Thoracic aorta (tissue), 2 donors: Measurements from ENCODE around the gene CNOT8. TPM values are rescaled to one million over a fixed set of nuclear protein-coding genes. Genes with fewer than 3 reads are reported as not detected.

Source experiments
- ATAC-seq: fragments of 150-250 bp; one replicate; pipeline ENCODE4 v1.8.0; 2017; ENCODE audit warnings: low read depth; ENCODE audit not compliant: insufficient number of reproducible peaks, low FRiP score
- DNase-seq: peaks from one replicate; pipeline ENCODE4 v3.0.0-alpha.2; 2020; ENCODE audit warnings: low spot score
- H3K27ac ChIP-seq, 2 donors: fragments of 200-600 bp; sonication (generic); 1 replicate in 1 of 2; 2 replicates in 1 of 2; pipeline ENCODE4 v1.5.1; 2016; ENCODE audit warnings: mild to moderate bottlenecking in 2 of 2, moderate library complexity in 2 of 2
- H3K27me3 ChIP-seq: fragments of 200-600 bp; sonication (generic); replicated peaks from 2 replicates; pipeline ENCODE4 v1.6.0; 2016; ENCODE audit warnings: mild to moderate bottlenecking; ENCODE audit not compliant: insufficient read depth
- H3K36me3 ChIP-seq: fragments of 200-600 bp; sonication (generic); one replicate; pipeline ENCODE4 v1.5.1; 2016
- H3K4me1 ChIP-seq, 2 donors: fragments of 200-600 bp; sonication (generic); 1 replicate in 1 of 2; 2 replicates in 1 of 2; pipeline versions ENCODE4 v1.5.1 to v1.6.0; 2016; ENCODE audit warnings: low read depth in 2 of 2, mild to moderate bottlenecking in 1 of 2; ENCODE audit not compliant: control insufficient read depth in 1 of 2
- H3K4me3 ChIP-seq: fragments of 200-600 bp; sonication (generic); 2 replicates; pipeline ENCODE4 v1.5.1; 2016; ENCODE audit warnings: mild to moderate bottlenecking
- H3K9me3 ChIP-seq: fragments of 200-600 bp; sonication (generic); 2 replicates; pipeline ENCODE4 v1.5.1; 2016
- total RNA-seq, 2 donors: library from RNA; depleted of rRNA; stranded (reverse); fragments of >200 nt; gene quantifications; one replicate each; pipeline versions ENCODE4 v1.1.0 to v1.2.3, GENCODE V29; 2016
- TF ChIP-seq, protein P1 (sequence below): fragments of 200-600 bp; sonication (generic); IDR thresholded peaks from one replicate; pipeline ENCODE4 v1.5.1; 2019; ENCODE audit warnings: antibody characterized with exemption

CNOT8 gene
- total RNA-seq, 2 donors from 2014 or later = 75.5 to 90.9 TPM

DNA sequence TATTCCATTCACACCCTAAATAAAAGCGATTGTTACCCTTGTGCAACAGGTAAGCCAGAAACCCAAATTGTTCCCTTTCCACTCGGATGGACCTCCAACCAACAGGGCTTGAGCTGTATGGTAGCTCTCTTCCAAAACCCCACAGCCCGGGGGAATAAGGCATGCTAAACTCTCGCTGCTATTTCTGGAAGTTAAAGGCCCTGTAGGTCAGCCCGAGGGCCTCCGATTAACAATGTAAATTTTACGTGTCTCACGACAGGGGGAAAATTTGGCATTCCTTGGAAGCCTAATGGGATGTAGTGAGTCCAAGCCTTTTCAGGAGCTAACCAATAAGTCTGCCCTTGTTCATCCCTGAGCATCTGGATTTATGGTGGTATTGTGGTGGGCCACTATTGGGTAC, 26.0 kb downstream of the CNOT8 start:
- TF ChIP-seq, protein P1, sequence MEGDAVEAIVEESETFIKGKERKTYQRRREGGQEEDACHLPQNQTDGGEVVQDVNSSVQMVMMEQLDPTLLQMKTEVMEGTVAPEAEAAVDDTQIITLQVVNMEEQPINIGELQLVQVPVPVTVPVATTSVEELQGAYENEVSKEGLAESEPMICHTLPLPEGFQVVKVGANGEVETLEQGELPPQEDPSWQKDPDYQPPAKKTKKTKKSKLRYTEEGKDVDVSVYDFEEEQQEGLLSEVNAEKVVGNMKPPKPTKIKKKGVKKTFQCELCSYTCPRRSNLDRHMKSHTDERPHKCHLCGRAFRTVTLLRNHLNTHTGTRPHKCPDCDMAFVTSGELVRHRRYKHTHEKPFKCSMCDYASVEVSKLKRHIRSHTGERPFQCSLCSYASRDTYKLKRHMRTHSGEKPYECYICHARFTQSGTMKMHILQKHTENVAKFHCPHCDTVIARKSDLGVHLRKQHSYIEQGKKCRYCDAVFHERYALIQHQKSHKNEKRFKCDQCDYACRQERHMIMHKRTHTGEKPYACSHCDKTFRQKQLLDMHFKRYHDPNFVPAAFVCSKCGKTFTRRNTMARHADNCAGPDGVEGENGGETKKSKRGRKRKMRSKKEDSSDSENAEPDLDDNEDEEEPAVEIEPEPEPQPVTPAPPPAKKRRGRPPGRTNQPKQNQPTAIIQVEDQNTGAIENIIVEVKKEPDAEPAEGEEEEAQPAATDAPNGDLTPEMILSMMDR = no peak
- H3K36me3 ChIP-seq = peaks cover 45% of the 10 kb centered on the region
- peaks cover 18% of the 10 kb centered on the region for H3K9me3 ChIP-seq
- no peak overlapping the region for H3K27ac ChIP-seq
- ATAC-seq = no peak
- H3K4me1 ChIP-seq = no peaks in the 10 kb centered on the region
- H3K27me3 ChIP-seq = no peaks in the 10 kb centered on the region
- H3K4me3 ChIP-seq = no peak overlapping the region
- DNase-seq = no peak

DNA sequence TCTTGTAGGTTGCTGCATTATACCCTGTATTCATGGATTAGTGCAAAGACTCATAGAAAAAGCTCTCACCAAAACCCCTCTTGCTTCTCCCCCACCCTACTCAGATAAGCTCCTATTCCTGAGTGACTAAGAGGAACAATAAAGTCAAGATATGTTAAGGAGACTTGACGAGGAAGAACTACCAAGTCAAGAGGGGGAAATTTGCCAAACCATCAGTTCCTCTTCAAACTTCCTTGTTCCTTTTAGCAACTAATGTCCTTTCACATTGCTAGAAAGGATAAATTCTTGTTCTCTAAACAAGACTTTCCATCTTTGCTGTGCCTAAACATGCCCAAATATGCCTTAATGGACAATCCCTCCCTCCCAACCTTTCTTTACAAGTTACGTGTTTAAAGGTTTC, 27.0 kb downstream of the CNOT8 start:
- Histone ChIP-seq H3K27me3 (no peaks in the 10 kb centered on the region), H3K27ac (no peak overlapping the region), H3K9me3 (peaks cover 17% of the 10 kb centered on the region), H3K4me3 (no peak overlapping the region), H3K4me1 (no peaks in the 10 kb centered on the region), H3K36me3 (peaks cover 51% of the 10 kb centered on the region)
- TF ChIP-seq, protein P1 = no peak
- no peak for DNase-seq
- no peak for ATAC-seq

DNA sequence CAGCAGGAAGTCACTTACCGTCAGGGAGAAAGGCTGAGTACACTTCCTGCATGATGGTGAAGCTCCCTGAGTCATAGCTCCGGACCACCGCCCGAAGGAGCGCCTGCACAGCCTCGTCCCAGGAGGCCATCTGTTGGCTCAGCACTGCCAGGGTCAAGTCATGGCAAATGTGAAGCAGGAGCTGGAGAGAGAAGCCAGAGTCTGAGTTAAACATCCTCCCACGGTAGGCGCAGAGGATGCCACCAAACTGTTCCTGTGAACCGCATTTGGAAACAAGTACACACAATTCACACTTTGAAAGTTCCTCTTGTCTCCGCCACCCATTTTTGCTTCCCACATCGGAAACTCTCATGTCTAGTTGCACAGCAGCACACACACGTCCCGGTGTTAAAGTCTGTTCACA, 33.9 kb downstream of the CNOT8 start:
- no peak for DNase-seq
- peaks cover 53% of the 10 kb centered on the region for H3K36me3 ChIP-seq
- H3K9me3 ChIP-seq = no peaks in the 10 kb centered on the region
- no peaks in the 10 kb centered on the region for H3K27me3 ChIP-seq
- ATAC-seq = no peak
- no peak overlapping the region for H3K4me3 ChIP-seq
- H3K4me1 ChIP-seq = no peaks in the 10 kb centered on the region
- TF ChIP-seq, protein P1 = no peak
- peak overlapping the region; percentile 56 to 79 for H3K27ac ChIP-seq

DNA sequence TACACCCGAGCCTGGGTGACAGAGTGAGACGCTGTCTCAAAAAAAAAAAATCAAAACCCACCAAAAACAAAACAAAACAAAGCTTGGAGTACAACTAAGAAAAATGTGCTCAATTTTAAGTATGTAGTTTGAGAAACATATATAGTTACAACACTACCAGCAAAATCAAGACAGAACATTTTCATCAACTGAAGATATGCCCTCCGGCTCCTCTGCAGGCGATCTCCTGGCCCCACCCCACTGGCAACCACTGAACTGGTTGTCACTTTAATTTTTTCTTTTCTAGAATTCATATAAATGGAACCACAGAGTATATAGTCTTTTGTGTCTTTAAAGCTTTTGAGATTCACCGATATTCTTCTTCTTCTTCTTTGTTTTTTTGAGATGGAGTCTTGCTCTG, 35.0 kb downstream of the CNOT8 start:
- TF ChIP-seq, protein P1 = no peak
- Histone ChIP-seq H3K9me3 (no peaks in the 10 kb centered on the region), H3K4me3 (no peak overlapping the region), H3K4me1 (peaks cover 0 to 10% of the 10 kb centered on the region in 2 donors), H3K36me3 (peaks cover 43% of the 10 kb centered on the region), H3K27me3 (no peaks in the 10 kb centered on the region), H3K27ac (no peak overlapping the region)
- ATAC-seq = no peak
- no peak for DNase-seq

DNA sequence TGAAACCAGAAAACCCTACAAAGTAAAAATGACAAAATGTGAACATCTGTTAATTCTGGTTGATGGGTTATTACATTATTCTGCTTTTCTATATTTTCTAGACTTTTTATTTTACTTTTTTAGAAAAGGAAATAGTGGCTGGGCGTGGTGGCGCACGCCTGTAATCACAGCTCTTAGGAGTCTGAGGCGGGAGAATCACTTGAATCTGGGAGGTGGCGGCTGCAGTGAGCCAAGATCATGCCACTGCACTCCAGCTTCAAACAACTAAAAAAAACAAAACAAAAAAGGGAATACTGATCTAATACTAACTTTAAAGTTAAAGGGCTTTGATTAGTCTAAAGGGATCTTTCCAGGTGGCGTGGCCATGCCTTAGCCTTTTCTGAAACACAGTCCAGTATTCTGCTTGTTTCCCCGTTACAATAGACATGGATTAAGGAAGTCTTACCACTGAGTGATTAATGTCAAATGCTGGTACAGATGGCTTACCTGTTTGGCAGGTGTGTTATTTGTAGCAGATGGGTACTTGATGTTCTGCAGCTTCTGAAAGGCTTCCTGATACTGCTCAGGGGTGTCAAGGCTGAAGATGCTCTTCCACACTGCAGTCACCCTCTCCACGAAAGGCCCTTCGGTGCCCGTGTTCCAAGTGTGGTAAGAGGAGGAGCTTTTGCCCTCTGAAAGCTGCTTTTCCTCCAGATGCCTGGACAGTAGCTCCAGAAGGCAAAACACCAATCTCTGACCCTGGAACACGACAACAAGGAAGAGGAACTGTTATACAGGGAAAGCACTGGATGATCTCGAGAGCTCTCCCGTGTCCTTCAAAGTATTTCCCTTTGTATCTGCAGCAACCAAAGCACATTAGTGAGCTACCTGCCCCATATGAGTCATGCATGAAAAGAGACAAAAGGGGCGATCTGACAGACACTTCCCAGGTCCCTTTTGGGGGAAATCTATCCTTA, 37.5 kb downstream of the CNOT8 start:
- Histone ChIP-seq H3K36me3 (peaks cover 27% of the 10 kb centered on the region), H3K27ac (no peak overlapping the region), H3K4me3 (no peak overlapping the region), H3K27me3 (no peaks in the 10 kb centered on the region), H3K9me3 (no peaks in the 10 kb centered on the region), H3K4me1 (peaks cover 2 to 30% of the 10 kb centered on the region in 2 donors)
- TF ChIP-seq, protein P1 = no peak
- ATAC-seq (no peak), DNase-seq (no peak)
